OCI-LY3 (cell line): Measurements from ENCODE around the gene SHISA7.

ENCODE experiments used
- EZH2phosphoT487 ChIP-seq: fragments of 200-600 bp; shearing (Covaris generic); IDR thresholded peaks from 2 replicates; pipeline ENCODE4 v1.6.1; 2018; ENCODE audit warnings: antibody characterized with exemption, mixed run types, low read depth
- TF ChIP-seq, protein P1 (sequence below): fragments of 200-600, 300-600 bp; sonication (generic); IDR thresholded peaks from 2 replicates; pipeline ENCODE4 v1.5.1; 2014; ENCODE audit warnings: antibody characterized with exemption, low read length, low read depth

DNA sequence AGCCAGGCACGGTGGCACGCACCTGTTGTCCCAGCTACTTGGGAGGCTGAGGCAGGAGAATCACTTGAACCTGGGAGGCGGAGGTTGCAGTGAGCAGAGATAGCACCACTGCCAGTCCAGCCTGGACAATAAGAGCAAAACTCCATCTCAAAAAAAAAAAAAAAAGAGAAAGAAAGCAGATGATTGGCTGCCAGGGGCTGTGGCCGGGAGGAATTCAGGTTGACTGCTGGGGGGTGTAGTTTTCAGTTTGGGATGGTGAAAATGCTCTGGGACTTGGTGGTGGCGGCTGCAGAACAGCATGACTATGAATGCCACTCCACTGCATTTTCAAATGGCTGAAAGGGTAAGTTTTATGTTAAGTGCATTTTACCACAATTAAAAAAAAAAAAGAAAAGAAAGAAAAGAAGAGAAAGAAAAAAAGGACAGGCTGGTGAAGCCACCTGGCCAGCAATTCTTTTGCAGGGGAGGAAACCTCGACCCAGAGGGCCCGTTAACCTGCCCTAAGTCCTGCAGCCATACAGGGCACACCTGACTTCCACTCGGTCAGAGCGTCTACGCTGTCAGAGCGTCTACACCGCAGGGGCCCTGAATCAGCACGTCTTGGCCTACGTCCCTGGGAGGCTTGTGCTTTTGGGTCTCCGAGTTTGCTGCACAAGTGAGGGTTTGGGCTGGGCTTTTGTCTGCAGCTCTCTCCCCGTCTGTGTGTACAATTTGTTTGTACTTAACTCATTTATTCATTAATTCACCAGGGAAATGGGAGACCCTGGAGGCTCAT is 14.8 kb upstream of the SHISA7 start:
- TF ChIP-seq, protein P1, sequence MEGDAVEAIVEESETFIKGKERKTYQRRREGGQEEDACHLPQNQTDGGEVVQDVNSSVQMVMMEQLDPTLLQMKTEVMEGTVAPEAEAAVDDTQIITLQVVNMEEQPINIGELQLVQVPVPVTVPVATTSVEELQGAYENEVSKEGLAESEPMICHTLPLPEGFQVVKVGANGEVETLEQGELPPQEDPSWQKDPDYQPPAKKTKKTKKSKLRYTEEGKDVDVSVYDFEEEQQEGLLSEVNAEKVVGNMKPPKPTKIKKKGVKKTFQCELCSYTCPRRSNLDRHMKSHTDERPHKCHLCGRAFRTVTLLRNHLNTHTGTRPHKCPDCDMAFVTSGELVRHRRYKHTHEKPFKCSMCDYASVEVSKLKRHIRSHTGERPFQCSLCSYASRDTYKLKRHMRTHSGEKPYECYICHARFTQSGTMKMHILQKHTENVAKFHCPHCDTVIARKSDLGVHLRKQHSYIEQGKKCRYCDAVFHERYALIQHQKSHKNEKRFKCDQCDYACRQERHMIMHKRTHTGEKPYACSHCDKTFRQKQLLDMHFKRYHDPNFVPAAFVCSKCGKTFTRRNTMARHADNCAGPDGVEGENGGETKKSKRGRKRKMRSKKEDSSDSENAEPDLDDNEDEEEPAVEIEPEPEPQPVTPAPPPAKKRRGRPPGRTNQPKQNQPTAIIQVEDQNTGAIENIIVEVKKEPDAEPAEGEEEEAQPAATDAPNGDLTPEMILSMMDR, result no peak
- no peak for TF ChIP-seq EZH2phosphoT487
